GM18907 (cell line): ENCODE measurements around the gene KCNJ16.
"Not testable (repeated sequence)": the region's sequence is repeated elsewhere in the genome, so short reads cannot be mapped to it uniquely, and the experiment has no call there.

ENCODE experiments used
- ATAC-seq: cut with Tn5 transposase; IDR thresholded peaks from one replicate; pipeline ENCODE4 v1.9.1; 2021; ENCODE audit warnings: mild to moderate bottlenecking, moderate library complexity; ENCODE audit not compliant: unreplicated experiment

The KCNJ16 gene

DNA sequence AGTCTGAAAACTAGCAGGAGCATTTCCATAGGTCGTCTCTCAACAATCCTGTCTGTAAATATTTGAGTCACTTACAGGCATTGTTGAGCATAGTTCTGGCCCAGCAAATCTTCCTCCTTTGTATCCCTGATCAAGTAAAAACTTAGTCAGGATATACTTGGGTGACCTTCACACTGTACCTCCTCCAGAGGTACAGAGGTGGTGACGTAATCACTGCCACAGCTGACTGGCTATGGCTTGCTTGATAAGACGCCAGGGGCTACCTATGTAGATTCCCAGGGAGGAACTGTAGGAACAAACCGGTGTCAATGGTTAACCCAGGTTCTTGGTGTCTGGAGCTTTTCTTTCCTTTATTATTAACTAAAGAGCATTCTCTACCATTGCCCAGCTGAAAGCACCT, at the start of gene KCNJ16:
Gene KCNJ16, plus strand, starts transcription at position 270 of the 400 bp plus-strand sequence. CDS start 56,863 bp downstream, outside the sequence.
- no peak for ATAC-seq

DNA sequence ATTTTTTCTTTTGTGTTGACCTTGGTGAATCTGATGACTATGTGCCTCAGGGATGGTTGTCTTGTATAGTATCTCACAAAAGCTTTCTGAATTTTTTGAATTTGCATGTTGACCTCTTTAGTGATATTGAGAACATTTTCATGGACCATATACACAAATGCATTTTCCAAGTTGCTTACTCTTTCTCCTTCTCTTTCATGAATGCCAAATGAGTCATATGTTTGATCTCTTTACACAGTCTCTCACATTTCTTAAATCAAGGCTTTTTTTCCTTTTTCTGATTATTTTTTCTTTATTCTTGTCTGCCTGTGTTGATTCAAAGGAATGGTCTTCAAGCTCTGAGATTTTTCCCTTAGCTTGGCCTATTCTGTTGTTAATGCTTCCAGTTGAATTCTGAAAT, 46.6 kb upstream of the KCNJ16 start:
- ATAC-seq, result no peak

DNA sequence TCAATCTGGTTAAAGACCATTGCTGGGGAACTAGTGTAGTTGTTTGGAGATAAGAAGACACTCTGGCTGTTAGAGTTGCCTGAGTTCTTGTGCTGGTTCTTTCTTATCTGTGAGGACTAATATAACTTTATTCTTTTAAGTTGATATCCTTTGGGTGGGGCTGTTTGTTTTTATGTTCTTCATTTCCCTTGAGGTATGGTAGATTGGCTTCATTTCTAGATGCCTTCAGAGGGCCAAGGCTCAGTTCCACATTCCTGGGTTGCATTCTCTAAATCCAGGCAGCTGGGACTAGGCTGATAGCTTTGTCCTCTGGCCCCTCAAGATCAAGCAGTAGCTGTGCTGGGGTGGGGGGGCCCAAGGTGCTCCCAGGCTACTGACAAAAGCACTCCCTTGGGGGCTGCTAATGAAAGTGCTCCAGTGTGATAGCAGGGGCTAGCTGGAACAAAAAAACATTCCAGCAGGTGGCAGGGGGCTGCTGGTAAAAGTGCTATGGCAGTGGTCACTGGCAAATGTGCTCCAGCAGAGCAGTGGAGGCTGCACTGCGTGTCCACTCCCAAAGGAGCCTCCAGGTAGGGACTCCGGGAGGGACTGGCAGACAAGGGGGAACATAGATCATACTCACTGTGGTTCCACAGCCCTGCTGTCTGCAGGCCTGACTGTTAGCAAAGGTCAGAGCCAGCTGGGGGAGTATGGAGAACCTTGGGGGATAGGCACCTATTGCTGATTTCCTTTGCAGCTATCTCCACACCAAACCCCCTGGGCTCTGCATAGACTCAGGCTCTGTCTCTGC, 45.9 kb upstream of the KCNJ16 start:
- no peak for ATAC-seq

DNA sequence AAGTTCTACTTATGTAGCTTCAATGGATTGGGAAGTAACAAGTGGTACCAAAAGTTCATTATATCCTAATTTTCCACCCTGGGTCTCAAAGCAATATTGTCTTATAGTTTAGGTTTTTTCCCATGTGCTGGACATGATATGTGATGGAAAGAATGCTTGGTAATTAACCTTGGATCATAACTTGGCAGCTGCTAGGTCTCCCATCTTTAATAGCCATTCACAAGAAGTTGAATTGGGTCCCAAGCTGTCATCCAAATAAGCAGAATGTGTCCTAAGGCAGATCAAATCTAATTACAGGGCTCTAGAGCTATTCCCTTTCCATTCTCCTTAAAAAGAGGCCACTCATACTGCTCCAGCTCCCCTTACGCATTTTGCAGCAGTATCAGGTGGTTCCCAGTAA, 44.7 kb upstream of the KCNJ16 start:
- no peak for ATAC-seq

DNA sequence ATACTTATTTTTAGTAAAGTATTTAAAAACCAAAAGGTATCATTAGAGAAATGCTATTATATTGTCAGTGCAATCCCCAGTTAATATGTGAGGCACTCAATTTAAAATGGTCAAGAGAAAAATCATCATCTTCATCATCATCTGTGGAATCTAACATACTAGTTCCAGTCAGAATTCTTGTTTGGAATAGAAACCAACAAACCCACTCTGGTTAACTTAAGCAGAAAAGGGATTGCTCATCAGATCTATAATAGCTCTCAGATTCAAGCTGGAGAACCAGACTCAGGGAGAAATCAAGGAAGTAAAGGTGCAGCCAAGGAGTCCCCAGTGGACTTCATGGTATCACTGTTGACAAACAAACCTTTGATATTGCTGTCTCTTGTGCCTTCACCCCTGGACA, 43.7 kb upstream of the KCNJ16 start:
- ATAC-seq, result no peak

DNA sequence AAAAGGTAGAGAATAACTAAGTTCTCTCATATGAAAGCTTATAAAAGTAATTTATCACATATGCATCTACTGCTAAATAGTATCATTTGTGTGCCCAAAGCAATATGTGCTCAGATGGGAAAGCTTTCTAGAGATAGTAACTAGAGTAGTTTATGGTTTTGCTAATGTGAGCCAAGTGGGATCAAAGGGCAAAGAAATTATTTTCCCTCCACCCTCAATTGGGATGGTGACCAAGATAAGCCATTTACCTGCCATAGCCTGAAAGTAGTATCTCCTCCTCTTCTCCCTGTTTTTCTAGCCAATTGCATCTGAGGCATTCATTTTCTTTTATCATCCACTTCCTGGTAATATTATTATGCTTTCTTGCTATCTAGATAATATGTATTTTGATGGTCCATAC, 41.9 kb upstream of the KCNJ16 start:
- no peak for ATAC-seq

DNA sequence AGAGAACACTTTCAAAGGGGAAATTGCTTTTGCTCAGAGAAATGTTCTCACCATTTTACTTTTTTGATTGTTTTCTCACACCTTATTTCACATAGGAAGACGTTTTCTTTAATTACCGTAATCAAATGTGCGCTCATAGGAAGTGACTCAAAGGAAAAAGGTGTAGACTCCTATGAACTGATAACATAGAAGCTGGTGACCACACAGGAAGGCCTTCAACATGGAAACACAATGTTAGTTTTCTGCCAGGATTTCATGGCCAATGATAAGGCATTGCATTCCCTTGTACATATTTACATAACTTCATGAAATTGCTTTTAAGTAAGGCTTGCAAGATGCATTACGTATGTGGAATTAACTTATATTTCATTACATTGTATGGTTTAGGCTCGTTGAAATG, 40.9 kb upstream of the KCNJ16 start:
- ATAC-seq, result no peak

DNA sequence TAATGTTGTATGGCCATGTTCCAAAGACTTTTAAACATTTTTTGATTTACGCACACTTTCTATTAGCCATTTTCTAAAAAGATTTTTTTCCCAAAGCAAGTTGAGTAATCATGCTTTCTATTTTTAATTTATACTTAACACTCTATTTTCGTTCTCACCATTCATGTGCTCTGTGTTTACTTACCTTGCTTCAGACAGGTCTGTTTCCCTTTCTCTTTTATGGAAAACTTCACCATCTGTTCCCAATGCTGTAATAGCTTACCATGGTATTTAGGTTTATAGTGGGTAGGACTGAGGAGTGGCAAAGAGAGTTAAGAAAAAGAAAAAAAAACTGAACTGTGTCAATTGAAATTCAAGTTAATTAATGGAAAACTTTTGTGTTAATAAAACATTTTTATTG, 37.5 kb upstream of the KCNJ16 start:
- no peak for ATAC-seq

DNA sequence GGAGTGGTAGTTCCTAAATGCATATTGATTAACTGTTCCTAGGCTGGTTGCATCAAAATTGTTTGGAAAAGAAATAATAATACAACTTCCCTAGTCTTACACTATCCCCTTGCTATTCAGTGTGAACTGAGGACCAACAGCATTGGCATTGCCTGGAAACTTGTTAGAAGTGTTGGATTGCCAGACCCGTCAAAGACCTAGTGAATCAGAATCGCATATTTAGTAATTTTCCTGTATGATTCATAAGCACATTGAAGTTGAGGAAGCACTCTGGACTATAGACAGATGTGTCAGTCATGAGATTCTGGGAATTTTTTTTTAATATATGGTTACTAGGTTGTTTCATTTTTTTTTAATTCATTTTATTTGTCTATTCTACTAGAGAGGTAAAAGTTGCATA, 34.7 kb upstream of the KCNJ16 start:
- no peak for ATAC-seq

DNA sequence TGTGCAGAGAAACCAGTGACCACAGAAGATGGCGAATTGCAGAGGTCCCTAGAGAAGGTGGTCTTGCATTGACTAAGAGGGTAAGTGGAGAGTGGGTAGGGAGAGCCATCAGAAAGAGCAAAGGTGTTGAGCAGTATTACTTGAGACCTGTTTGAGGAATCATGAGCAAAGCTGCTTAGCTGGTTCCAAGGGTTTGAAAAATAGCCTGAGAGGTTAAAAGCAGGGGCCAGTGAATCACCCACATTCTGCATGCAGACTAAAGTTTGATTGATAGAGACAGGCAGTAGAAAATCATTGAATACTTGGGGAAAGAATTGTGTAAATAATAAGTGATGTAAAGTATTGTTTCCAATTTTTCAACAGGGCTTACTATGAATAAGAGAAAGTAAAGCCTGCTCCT, 34.0 kb upstream of the KCNJ16 start:
- ATAC-seq, result no peak

DNA sequence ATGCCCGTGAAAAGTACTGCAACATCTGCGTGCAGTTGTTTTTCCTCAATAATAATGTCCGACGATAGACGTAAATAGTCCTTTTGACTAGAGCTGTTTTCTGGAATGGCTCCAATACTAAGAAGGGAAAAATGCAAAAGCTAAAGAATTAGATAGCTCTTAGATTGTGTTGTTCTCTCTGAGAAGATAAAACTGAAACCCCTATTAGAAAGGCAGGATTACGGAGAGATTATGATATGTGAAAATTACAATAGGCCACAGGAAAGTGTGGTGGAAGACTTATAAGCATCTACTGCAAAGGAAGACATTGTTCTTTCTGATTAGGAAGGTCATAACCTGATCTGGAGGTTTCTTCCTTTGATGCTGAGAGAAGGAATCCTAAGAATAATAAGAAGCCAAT, 33.5 kb upstream of the KCNJ16 start:
- ATAC-seq, result no peak

DNA sequence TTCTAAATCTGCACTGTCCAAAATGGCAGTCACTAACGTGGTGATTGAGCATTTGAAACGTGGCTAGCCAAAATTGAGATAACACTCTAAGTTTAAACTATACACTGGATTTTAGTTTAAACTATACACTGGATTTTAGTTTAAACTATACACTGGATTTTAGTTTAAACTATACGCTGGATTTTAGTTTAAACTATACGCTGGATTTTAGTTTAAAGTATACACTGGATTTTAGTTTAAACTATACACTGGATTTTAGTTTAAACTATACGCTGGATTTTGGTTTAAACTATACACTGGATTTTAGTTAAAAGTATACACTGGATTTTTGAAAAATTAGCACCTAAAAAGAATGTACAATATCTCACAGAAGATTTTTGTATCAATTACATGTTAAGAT, 29.2 kb upstream of the KCNJ16 start:
- not testable (repeated sequence) for ATAC-seq

DNA sequence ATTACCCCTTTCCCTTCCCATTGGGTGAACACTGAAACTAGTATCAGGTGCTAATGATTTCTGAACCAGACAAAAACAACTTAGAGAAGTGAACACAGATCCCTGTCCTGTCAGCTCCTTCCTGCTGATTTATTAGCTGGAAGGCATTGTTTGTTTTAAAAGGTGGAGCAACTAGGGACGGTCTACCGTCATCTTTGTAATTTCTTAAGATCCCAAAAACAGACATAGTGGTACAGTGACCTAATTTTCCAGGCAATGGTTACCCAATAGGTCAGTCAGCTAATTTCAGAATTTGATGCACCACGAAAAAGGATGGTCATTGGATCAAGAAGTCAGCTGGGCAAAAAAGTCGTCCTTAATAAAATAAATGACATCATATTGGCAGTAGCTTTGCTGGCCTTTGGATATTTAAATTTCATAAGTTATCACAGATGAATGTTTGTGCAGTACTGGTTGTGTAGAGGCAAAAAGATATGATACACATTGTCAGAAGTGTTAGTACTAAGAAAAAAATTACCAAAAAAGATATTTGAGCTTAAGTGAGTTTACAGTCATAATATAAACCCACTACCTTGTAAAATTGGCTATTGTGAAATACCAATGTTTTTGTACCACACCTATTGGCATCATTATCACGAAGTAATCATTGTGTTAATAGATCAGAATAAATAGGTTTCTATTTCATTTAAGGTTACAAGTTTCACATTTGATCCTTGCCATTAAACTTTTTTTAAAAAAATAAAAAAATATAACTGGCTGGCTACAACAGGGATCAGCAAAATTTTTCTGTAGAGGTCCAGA, 27.2 kb upstream of the KCNJ16 start:
- ATAC-seq, result no peak

DNA sequence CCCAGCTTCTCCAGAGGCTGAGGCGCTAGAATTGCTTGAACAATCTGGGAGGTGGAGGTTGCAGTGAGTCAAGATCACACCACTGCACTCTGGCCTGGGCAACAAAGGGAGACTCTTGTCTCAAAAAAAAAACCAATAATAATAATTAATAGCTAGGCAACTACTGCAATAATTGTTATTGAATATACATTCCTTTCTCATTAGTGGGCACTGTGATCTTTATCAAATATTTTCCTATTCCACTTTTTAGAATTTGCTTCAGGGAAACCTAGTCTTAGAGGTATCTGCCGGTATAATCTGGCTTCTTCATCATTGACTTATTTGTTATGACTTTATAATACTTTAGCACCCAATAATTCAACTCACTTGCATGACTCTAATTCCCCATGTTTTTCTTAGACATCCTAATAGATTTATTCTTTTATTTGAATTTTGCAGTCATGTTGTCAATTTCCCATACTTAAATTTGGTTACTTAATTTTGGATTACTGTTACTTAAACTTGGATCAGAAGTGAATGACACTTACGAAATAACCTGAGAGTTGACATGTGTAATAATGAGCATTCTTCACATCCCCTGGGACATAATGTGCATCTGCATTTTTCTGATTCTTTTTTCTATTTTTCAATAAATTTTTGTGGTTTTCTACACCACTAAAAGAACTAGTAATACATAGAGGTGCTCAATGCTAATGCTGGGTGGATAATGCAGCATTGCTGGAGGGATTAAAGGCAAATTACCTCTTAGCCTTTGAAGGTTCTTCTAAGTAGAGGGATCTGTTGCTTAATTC, 25.0 kb upstream of the KCNJ16 start:
- ATAC-seq, result no peak

DNA sequence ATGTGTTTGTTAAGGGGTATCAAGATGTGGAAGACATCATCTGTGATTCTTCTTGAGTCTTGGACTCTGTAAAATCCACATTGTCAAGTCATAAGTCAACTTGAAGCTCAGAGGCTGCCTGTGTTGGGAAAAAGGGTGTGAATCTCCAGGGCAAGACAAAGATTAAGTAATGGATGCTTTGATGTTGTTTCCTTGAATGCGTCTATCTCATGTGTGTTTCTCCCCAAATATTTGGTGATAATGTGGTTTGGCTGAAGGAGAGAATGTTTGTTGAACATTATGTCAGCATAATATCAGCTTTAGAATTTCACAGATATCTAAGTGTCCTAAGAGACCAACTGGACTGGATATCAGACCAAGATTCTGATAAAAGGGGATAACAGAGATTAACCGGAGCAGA, 24.1 kb upstream of the KCNJ16 start:
- ATAC-seq, result no peak

DNA sequence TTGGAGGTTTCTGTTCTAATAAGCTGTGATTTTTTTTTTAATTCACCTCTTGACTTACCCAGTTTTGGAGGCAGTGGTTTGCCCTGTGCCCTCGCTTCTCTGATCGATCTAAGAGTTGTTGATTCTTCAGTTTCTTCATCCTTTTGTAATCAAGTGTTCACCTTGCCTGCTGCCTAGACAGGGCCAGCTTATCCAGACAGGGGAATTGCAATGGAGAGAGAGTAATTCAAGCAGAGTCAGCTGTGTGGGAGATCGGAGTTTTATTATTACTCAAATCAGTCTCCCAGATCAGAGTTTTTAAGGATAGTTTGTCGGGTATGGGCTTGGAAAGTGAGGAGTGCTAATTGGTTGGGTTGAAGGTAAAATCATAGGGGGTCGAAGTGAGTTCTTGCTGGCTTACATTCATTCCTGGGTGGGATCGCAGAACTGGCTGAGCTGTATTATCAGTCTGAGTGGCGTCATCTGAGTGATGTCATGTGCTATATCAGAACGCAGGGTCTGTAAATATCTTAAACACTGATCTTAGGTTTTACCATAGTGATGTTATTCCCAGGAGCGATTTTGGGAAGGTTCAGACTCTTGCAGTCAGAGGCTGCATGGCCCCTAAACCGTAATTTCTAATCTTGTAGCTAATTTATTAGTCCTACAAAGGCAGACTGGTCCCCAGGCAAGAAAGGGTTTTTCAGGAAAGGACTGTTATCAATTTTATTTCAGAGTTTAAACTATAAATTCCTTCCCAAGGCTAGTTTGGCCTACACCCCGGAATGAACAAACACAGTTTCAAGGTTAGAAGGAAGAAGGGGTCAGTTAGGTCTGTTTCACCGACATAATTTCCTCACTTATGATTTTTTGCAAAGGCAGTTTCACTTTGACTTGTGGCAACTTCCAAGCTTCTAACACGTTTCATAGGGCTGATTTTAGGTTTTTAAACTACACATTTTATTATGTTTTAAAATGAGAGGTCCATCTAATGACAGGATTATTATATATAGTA, 21.5 kb upstream of the KCNJ16 start:
- ATAC-seq, result no peak

DNA sequence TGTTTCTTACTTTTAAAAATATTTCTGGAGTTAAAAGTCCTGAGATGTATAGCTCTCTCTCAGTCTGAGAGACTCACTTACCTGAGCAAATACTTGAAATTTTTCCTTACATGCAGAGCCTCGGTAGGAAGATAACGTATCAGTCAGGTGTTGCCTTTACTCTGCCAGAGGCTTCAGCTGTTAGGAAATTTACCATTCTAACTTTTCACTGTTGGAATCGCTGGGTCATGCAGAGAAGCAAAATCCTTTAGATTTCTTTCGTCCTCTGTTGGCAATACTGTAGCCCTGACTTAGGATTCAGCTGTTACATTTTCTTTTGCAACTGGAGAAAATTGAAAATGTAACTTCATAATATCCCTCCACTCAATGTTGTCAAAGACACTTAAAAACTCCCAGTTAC, 20.0 kb upstream of the KCNJ16 start:
- ATAC-seq, result no peak

DNA sequence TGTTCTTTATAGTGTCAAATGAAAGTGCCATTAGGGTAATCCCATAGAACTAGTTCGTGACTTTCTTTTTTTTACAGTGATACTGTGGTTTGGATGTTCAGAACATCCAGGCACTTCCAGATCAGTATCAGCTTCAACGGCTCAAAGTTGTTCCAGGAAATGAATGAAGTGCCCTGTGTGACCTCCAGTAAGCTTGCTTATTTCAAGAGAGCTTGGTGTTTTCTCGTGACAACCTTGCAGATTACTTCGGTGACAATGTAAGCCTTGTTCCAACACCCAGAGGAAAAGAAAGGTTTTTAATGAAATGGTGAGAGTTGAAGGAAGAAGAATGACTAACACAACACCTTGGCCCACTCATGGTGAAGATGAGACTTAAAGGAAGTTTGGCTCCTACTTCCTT, 16.0 kb upstream of the KCNJ16 start:
- ATAC-seq, result no peak

DNA sequence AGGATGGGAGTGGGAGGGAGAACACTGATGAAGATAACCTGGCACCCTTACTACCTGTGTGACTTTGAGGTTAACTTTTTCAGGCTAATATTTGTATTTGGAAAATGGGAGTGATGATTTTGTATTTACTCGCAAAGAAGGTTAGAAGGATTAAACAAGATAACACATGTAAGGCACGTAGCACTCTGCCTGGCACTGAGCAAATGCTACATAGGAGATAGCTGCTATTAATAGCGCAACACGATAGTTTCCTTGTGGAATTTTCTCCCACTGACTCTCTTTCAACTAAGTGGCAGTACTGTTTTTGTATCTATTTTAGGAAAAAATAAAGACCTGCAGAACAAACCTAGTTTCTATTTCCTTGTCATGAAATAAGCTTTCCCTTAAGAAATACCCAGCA, 15.4 kb upstream of the KCNJ16 start:
- ATAC-seq, result no peak

DNA sequence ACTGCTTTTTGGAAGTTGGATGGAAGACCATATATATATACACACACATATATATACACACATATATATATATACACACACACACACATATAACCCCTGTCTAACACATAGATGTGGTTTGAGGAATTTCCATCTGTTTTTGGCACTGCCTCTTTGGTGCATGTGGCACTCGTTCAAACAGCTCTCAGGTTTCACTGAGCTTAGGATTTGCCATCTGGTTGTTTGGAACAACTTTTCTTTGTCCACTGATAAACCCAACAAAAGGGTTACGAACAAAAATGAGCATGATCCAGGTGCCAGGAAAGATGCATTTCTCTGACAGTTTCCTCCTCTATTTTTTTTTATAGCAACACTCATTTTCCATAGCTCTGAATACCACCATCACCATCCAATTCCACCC, 14.6 kb upstream of the KCNJ16 start:
- no peak for ATAC-seq
